Head of caudate nucleus (tissue), 42 donors: Measurements from ENCODE around the gene ITPA.

ENCODE experiments used
- DNase-seq, 42 donors: peaks; one replicate each; pipeline versions ENCODE4 v3.0.0 to v3.0.0-alpha.2; 2020 to 2021; ENCODE audit warnings: mixed read lengths in 7 of 42
- intact Hi-C: fragments of 100-400 bp; cut with DNase I; formaldehyde crosslinking; loops from one replicate; pipeline ENCODE4 v1.15.0; 2022

Gene ITPA

DNA sequence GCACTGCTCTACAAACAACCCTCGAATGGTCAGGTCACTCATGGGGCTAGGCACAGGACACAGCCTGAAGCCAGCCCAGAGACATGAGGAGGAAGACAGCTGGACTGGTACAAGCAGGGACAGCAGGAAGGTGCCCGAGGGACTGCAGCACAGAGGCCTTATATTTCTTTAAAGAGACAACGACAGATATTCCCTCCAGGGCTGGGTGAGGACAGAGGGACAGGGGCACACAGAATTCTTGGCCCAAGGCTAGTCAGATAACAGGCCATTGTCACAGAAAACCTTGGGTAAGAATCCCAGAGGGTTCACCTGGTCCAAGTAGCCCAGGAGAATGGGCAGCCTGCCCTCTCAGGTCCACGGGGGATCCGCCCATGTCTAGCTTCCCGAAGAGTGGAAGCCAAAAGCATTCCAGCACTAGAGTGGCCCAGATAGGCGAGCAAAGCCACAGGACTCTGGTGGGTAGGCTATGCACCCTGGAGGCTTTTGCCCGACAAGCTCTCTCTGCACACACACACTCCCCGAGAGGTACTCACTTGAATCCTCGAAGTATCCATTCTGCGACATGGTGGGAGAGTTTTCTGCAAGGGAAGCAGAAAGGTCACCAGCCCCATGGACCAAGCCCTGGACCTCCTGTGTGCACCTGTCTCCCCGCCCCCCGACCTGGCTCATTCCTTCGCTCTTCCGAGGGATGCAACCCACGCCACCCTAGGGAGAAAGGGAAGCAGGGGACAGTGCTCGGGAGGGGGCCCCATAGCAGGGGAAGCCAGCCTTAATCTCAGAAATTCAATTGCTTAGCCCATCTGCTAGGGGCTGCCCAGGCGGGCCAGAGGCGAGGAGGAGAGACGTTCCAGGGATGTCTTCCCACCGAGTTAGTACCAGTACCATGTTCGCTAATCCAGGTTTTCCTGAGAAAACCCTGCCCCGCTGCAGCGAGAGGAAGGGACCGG, 28.0 kb downstream of the ITPA start:
- intact Hi-C loops = no loop called here
- DNase-seq = no peak

DNA sequence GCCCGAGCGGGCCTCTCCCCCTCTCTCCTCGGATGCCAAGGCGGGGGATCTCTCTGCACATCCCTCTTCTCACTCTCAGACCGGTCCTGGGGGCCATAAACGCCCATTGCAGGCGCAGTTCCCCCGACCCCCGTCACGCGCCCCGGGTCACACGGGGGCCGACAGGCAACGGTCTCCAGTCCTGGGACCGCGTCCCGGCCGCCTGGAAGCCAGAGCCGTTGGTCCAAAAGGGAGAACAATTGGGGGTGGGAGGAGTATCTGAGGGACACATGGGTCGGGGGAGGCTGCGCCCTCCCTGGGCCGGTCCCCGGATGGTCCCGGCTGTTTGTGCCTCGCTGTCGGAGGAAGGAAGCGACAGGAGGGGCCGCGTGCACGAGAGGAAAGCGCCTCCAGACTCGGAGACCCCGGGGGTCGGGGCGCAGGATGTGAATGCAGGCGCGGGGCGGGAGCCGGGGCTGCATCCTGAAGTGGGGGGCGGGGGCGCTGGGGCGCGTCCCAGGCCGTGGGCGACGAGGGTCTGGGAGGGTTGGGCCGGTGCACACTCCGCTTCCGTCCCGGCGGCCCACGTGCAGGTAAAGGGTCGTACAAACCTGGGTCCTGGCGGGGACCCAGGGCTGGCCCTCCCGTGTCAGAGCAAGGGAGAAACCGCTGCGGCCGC, 28.8 kb downstream of the ITPA start:
- intact Hi-C loops = no loop called here
- DNase-seq = no peak

DNA sequence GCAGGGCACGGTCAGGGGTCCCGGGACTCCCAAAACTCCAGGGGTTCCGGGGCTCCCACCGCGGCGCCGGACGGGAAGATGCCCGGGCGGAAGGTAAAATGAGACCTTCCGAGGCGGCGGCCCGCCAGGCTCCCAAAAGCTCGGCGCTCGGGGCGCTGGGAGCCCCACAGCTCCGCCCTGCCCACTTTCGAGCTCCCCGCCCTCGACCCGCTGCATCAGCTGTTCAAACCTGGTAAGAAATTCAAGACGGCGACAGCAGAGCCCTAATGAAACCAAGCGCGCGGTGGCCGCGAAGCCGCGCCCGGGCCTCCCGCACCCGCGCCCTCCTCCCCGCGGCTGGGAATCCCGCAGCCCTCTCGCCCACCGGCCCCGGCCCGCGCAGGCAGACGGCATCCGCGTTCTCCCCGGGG, 29.3 kb downstream of the ITPA start:
- no peak for DNase-seq
- intact Hi-C loops = no loop called here

DNA sequence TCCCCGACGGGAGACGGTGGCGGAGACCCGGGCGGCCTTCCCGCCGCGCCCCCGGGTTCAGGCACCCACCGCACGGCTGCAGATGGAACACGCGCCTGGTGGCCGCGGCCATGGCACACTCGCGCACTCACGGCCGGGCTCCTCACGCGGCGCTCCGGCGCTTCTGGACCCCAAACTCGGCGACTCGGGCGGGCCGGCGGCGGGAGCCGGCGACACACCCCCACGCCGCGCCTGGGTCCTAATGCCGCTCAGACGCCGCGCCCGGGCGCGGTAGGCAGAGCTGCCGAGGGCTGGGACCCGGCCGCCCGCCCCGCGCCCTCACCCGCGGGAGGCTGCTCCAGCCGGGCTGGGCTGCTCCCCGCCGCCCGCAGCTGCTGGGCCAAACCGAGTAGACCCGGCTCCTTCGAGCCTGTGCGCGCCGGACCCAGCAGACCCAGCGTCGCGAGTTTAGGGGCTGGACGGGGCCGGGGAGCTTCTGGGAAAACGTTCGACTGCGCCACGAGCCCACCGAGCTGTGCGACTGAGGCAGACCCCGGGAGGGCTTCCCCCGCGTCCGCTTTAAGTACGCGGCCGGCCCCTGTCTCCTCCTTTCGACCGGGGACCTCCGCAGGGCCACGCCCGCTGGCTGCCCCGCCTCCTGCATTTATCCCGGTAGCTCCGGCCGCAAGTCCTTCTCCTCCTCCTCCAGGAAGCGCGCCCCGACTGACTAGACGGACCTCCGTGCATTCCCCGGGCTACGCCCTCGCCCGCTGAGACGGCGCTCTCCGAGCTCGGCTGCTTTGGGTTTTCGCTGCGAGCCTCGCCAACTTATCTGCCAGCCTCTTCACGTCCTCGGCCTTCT, 29.9 kb downstream of the ITPA start, which contains the start of gene SLC4A11:
Gene SLC4A11, minus strand, starts transcription at position 165 of the 841 bp plus-strand sequence. Its CDS starts 53 bp downstream, at position 112.
- intact Hi-C loops = no loop called here
- peak in 19 of 42 donors; percentile 19 to 62 (median 35) for DNase-seq

DNA sequence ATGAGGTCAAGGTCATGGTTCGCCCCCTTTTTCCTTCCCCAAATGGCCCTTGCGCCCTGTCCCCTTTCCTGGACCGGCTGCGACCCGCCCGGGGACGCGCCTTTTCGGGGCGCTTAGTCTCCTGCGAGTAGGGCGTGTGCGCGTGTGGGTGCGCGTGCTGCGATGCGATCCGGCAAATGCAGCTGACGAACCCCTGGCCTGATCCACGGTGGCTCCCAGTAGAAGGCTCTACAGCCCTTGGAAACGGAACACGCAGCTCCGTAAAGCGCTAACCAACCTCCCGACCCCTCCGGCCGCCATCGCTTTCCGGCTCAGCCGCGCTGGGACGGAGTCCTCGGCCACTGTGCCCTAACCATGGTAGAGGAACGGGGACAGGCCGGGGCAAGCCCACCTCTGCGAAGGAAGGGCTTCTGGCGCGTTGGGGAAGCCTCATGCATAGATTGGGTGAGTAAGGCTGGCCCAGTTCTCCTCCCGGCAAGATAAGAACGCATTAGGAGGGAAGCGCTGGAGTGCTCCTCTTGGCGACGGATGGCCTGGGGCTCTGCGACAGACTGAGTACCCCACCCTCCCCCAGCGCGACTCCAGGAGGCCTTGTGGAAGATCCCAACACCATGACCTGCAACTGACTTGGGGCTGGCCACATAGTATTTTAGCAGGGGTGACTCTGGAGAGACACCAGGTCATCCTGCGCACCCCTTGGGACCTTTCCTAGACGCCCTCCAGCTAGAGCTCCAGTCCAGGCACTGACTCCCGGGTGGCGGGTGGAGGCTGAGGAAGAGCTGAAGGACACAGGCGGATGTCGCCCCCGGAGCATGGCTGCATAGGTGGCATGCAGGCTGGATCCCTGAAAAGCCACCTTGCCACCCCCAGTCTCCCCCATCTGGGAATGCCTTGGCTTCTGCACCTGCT, 30.8 kb downstream of the ITPA start:
- intact Hi-C loops = no loop called here
- no peak for DNase-seq

DNA sequence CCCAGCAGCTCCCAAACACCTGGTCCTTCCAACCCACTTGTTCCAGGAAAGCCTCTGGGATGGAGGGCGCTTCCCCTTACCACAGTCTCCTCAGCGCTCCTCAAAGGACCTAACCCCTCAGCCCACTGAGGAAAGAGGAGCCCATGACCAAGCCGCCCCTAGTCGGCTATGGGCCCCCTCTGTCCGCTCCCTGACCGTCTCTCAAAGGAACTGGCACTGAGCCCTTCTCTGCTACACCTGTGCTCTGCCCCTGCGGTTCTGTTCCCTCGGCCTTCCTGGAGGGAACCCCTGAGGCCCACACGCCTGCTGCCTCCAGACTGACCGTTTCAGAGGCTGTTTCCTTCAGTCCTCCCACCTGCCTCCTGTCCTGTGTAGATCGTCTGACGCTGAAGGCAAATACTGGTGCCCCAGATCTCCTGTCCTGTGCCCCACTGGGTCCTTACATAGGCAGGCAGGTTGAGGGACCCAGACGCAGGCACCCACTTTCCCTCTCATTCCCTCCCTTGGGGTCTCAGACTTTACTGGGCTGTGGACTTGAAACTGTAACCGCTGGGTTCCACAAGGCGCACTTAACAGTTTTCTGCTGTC, 31.6 kb downstream of the ITPA start:
- DNase-seq = no peak
- intact Hi-C loops = no loop called here

DNA sequence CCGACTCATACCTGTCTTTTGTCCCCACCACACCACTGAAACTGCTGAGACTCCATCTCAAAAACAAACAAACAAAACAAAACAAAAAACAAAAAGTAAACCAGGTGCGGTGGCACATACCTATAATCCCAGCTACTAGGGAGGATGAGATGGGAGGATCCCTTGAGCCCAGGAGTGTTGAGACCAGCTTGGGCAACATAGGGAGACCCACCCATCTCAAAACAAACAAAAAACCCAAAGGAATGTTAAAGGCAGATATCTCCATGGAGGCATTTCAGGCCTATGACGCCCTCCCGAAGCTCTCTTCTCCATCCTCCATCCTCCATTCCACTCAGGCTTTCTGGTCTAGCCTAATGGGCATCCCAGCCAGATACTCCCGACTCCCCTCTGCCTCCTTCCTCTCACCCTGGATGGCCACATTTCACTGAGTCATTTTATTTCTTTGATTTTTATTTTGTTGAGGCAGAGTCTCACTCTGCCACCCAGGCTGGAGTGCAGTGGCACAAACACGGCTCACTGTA, 32.9 kb downstream of the ITPA start:
- DNase-seq = no peak
- intact Hi-C loops = no loop called here

DNA sequence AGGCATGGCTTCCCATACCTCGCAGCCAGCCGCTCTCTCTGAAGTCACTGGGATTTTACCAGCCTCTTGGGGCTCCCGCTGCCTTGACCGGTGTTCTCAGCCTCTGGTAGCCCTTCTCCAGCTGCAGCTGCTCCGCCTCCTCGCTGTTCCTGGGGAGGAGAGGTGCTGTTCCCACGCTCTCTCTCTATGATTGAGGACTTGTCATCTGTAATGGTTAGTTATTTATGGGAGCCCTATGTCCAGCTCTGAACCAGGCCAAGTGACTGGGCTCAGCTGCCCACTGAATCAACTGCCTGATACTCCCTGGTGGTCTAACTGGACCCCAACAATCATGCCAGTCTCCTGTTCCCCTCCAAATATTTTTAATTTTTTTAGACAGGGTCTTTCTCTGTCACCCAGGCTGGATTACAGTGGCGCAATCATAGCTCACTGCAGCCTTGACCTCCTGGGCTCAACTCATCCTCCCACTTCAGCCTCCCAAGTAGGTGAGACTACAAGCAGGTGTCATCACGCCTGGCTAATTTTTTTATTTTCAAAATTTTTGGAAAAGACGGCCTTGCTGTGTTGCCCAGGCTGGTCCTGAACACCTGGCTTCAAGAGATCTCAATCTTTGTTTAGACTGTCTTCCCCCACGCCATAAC, 34.5 kb downstream of the ITPA start:
- no peak for DNase-seq
- intact Hi-C loops = no loop called here

DNA sequence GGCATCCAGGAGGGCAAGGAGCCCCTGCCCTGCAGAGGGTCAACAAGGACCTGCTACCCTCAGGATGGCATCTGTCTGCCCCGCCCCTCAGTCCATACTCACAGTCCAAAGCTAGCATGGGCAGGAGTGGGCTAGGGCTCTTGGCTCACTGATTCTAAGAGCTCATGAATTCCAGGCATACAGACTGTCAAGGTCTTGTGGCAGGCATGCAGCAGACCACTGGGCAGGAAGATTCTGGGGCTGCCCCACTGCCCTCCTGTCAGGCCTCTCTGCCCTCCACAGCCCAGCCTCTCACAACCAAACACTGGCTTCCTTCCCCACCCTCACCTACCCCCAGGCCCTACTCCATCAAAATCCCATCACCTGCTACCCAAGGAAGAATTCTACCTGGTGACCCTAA, 35.3 kb downstream of the ITPA start:
- intact Hi-C loops = no loop called here
- DNase-seq = no peak

DNA sequence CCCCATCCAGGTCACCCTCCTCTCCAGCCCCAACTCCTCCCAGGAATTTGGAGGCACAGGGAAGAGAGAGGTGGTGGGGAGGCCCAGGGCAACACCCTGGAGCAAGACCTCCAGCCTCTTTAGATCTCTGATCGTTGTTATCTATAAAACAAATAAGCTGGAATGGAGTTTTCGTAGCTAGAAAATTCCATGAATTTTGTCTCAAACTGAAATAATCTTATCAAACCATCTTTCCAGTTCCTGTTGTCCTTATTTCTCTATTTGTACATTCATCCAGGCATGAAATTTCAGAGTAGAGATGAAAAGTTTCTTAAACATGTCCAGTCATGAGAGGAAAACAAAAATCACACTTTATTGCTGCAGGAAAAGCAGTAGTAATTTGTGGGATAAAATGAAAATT, 35.9 kb downstream of the ITPA start:
- intact Hi-C loops = no loop called here

DNA sequence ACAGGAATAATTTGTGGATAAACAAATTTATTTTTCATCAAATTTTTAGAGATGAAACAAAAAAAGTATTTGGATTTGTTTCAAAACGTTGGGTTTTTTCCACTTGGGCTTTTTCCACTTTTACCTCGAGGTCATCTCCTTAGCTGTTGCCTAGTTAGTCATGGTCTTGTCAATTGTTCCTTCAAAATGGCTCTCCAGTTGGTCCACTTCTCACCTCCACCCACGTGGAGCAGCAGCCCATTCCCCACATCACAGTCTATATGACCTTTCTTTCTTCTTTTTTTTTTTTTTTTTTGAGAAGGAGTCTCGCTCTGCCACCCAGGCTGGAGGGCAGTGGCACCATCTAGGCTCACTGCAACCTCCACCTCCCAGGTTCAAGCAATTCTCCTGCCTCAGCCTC, 36.4 kb downstream of the ITPA start:
- DNase-seq = no peak
- intact Hi-C loops = no loop called here

More for the DNA sequence above, 35.9 kb downstream of the ITPA start:
- DNase-seq = no peak

DNA sequence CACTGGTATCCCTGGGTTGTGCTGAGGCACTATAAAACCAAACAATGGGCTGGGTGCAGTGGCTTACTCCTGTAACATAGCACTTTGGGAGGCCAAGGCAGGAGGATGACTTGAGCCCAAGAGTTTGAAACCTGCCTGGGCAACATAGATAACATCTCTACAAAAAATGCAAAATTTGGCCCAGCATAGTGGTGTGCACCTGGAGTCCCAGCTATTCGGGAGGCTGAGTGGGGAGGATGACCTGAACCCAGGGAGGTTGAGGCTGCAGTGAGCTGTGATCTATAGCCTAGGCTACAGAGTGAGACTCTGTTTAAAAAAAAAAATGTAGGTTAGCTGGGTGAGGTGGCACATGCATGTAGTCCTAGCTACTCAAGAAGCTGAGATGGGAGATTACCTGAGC, 37.4 kb downstream of the ITPA start:
- no peak for DNase-seq
- intact Hi-C loops = no loop called here

DNA sequence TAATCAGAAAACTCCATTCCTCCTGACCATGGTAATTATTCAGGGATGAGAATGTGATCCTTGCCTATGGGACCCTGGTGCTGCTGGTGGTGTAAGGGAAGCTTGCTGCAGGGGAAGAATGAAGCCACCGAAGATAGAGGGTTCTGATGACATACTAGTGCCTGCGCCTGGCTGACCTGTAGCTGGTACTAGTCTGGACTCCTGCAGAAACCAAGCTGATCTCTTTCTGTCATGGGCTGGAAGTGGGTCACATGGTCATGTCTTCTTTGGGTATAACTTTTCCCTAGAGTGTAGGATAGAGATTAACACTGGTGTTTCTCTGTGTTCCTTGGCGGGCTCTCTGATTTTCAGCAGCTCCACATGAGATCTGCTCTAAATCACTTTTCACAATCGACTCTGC, 38.3 kb downstream of the ITPA start:
- DNase-seq = no peak
- intact Hi-C loops = no loop called here

DNA sequence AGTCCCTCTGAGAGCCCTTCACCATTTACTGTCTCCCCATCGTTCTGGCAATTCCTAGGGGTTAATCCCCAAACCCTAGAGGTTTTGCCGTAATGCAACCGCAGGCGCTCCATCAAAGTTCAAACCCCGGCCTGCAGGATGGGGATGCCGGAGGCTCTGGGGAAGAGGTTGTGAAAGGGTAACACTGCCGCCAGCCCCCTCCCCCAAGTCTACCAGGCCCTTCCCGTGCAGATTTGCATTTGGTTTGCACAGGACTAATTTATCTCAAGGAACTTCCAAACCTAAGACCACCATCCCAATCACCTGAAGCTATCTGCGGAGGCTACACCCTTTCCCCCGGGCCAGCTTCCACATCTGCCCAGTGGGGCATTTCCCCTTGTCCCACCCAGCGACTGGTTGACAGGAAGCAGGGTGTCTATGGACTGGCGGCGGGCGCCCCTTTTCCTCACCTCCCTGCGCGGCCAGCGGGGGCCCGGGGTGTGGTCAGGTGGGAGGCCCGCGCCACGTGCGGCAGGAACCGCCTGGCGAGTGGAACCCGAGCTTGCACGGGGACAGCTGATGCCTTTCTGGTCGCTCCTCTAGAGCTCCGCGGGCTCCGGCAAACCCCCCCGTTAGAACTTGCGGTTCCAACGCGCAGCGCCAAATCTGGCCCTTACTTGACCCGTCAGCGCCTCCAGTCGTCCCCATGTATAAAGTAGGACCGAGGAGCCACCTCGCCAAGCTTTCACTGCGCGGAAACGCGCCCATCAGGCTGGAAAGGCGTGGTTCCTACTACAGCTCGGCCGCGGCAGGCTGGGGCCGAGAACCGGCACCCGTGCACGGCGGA, 39.1 kb downstream of the ITPA start:
- DNase-seq = peak in 1 of 42 donors; percentile 18
- intact Hi-C loops = no loop called here

DNA sequence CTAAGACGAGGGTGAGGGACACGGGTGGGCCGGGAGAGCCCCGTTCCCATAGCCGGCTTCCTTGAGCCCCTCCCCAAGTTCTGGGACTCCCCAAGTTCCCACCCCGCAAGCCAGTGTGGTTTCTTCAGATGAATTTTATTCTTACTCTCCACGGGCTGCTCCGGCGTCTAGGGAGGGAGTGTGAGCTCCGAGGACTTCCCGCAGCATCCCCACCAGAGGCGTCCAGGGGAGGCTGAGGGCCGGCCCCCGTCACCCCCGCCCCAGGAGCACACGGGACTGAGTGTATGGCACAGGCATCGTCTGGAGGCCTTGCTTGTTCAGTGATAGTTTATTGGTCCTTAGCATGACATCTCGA, 39.7 kb downstream of the ITPA start:
- DNase-seq = no peak
- intact Hi-C loops = no loop called here

DNA sequence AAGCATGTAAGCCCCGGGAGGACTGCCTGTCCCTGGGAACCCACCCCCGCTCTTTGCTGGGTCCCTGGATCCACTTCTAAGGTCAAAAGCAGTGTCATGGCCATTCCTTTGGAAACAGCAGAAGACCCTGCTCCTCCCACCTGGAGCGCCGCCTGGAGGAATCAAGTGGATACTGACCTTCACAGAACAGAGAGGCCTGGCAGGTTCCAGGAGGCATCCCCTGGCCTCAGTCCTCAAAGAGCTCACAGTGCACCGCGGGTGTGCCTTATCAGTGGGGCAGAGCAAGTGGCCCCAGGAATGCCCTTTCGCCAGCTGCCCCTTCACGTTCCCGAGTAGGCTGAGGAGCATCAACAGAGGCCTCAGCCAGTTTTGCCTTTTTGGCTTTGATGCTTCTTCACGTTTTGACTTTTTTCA, 40.8 kb downstream of the ITPA start:
- intact Hi-C loops = no loop called here
- DNase-seq = no peak

DNA sequence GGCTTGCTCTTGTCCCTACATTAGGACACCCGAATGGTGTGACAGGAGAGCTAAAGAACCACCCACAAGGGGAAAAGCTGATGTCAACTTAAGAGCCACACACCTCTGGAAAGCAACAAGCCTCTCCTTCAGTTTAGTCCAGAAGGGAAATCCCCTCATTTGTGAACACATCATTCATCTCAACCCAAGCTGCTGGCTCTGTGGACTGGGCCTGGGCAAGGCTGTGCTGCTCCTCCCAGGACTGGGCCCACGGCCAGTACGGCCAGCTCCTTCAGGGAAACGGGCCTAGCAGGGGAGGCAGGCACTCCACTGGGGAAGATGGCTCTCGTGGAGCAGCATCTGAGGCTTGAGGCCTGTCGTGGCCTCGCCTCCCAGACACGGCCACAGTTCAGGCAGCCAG, 42.5 kb downstream of the ITPA start:
- peak in 30 of 42 donors; percentile 15 to 77 (median 52) for DNase-seq
- intact Hi-C loops = no loop called here
